Neural cell (in vitro differentiated cells): ENCODE measurements around the gene PIEZO1. TPM values are rescaled to one million over a fixed set of nuclear protein-coding genes. Genes with fewer than 3 reads are reported as not detected.

Experiments used
- H2AFZ ChIP-seq: fragments of 200-600, 300-800 bp; sonication (generic), shearing (Covaris generic); 2 replicates; pipeline ENCODE4 v1.6.0; 2014; ENCODE audit warnings: low read depth, mild to moderate bottlenecking, antibody characterized with exemption, low read length, moderate library complexity
- H3F3A ChIP-seq: fragments of 200-600 bp; shearing (Covaris generic); 2 replicates; pipeline ENCODE4 v1.6.1; 2016; ENCODE audit warnings: mild to moderate bottlenecking, moderate library complexity, mixed read lengths, antibody characterized with exemption, low read length; ENCODE audit not compliant: insufficient read depth, poor library complexity, severe bottlenecking
- H3K27ac ChIP-seq: fragments of 200-600, 300-800 bp; sonication (generic), shearing (Covaris generic); 2 replicates; pipeline ENCODE4 v1.5.1; 2014; ENCODE audit warnings: mild to moderate bottlenecking, low read length, moderate library complexity
- H3K27me3 ChIP-seq: fragments of 300-800, 200-600 bp; sonication (generic), shearing (Covaris generic); 2 replicates; pipeline ENCODE4 v1.6.0; 2014; ENCODE audit warnings: mild to moderate bottlenecking, low read depth, low read length, moderate library complexity; ENCODE audit not compliant: insufficient read depth
- H3K36me3 ChIP-seq: fragments of 300-800, 200-600 bp; sonication (generic), shearing (Covaris generic); 2 replicates; pipeline ENCODE4 v1.5.1; 2014; ENCODE audit warnings: mild to moderate bottlenecking, antibody characterized with exemption, low read length, moderate library complexity; ENCODE audit not compliant: insufficient read depth
- H3K4me2 ChIP-seq: fragments of 300-800, 200-600 bp; sonication (generic), shearing (Covaris generic); 2 replicates; pipeline ENCODE4 v1.6.0; 2014; ENCODE audit warnings: mild to moderate bottlenecking, low read length
- H3K4me3 ChIP-seq: fragments of 300-800, 200-600 bp; sonication (generic), shearing (Covaris generic); 2 replicates; pipeline ENCODE4 v1.5.1; 2014; ENCODE audit warnings: mild to moderate bottlenecking, low read length, moderate library complexity
- H3K79me2 ChIP-seq: fragments of 200-600 bp; shearing (Covaris generic); replicated peaks from 2 replicates; pipeline ENCODE4 v1.6.0; 2014; ENCODE audit warnings: mild to moderate bottlenecking, low read length, moderate library complexity; ENCODE audit not compliant: insufficient read depth
- H3K9ac ChIP-seq: fragments of 300-800, 200-600 bp; sonication (generic), shearing (Covaris generic); 2 replicates; pipeline ENCODE4 v1.6.1; 2016; ENCODE audit warnings: mild to moderate bottlenecking, low read length, mixed read lengths
- H3K9me2 ChIP-seq: fragments of 200-600 bp; shearing (Covaris generic); 2 replicates; pipeline ENCODE4 v1.6.1; 2016; ENCODE audit warnings: mild to moderate bottlenecking, low read length, mixed read lengths; ENCODE audit not compliant: insufficient read depth
- H3K9me3 ChIP-seq: fragments of 200-600, 300-800 bp; sonication (generic), shearing (Covaris generic); 2 replicates; pipeline ENCODE4 v1.6.1; 2016; ENCODE audit warnings: mild to moderate bottlenecking, mixed run types, low read length, moderate library complexity, mixed read lengths
- H4K20me1 ChIP-seq: fragments of 200-600 bp; shearing (Covaris generic); 2 replicates; pipeline ENCODE4 v1.6.1; 2016; ENCODE audit warnings: mild to moderate bottlenecking, mixed run types; ENCODE audit not compliant: insufficient read depth
- CTCF ChIP-seq: fragments of 450-650 bp; IDR thresholded peaks from 2 replicates; pipeline ENCODE4 v1.5.1; 2014; ENCODE audit warnings: antibody characterized with exemption, mild to moderate bottlenecking, moderate library complexity; ENCODE audit not compliant: poor library complexity, severe bottlenecking
- EP300 ChIP-seq: fragments of 450-650 bp; conservative IDR thresholded peaks from 2 replicates; pipeline ENCODE4 v1.6.1; 2014; ENCODE audit warnings: antibody characterized with exemption, mild to moderate bottlenecking, moderate library complexity; ENCODE audit not compliant: poor library complexity, severe bottlenecking
- EZH2 ChIP-seq: fragments of 200-600, 300-800 bp; shearing (Covaris generic), sonication (generic); IDR thresholded peaks from 2 replicates; pipeline ENCODE4 v1.6.1; 2014; ENCODE audit warnings: antibody characterized with exemption, low read length, borderline replicate concordance, mild to moderate bottlenecking; ENCODE audit not compliant: insufficient read depth, poor library complexity, severe bottlenecking
- MXI1 ChIP-seq: fragments of 450-650 bp; conservative IDR thresholded peaks from 2 replicates; pipeline ENCODE4 v1.6.1; 2014; ENCODE audit warnings: antibody characterized with exemption, mild to moderate bottlenecking; ENCODE audit not compliant: poor library complexity, severe bottlenecking
- POLR2AphosphoS5 ChIP-seq: IDR thresholded peaks from 2 replicates; pipeline ENCODE4 v1.6.1; 2012
- RAD21 ChIP-seq: fragments of 450-650 bp; conservative IDR thresholded peaks from 2 replicates; pipeline ENCODE4 v1.6.1; 2014; ENCODE audit warnings: antibody characterized with exemption, mild to moderate bottlenecking, moderate library complexity
- REST ChIP-seq: IDR thresholded peaks from 2 replicates; pipeline ENCODE4 v1.6.1; 2012; ENCODE audit warnings: borderline replicate concordance
- SMC3 ChIP-seq: fragments of 450-650 bp; conservative IDR thresholded peaks from 2 replicates; pipeline ENCODE4 v1.6.1; 2014; ENCODE audit warnings: antibody characterized with exemption, mild to moderate bottlenecking, moderate library complexity; ENCODE audit not compliant: poor library complexity
- TAF1 ChIP-seq: IDR thresholded peaks from 2 replicates; pipeline ENCODE4 v1.6.1; 2012; ENCODE audit warnings: low read depth
- polyA plus RNA-seq: library from polyadenylated mRNA; depleted of rRNA; stranded (reverse); fragments of >200 nt; gene quantifications from 2 replicates; pipeline ENCODE4 v1.2.3, GENCODE V29; 2014

Gene PIEZO1
- polyA plus RNA-seq, 1 donor from 2014 or later, result not detected

- no peak overlapping the region for H2AFZ ChIP-seq
- no peak overlapping the region for H3K27ac ChIP-seq
- TF ChIP-seq EZH2 (no peak), REST (no peak), TAF1 (no peak), EP300 (no peak), RAD21 (no peak), MXI1 (no peak), POLR2AphosphoS5 (no peak), CTCF (no peak), SMC3 (no peak)
- peaks cover 45% of the 10 kb centered on the region for H3K27me3 ChIP-seq
- H3K4me2 ChIP-seq, result no peak overlapping the region
- H4K20me1 ChIP-seq, result no peaks in the 10 kb centered on the region
- no peak overlapping the region for H3K9ac ChIP-seq
- H3K4me3 ChIP-seq, result no peak overlapping the region
- no peaks in the 10 kb centered on the region for H3K9me2 ChIP-seq
- no peaks in the 10 kb centered on the region for H3F3A ChIP-seq
- no peaks in the 10 kb centered on the region for H3K9me3 ChIP-seq
- H3K36me3 ChIP-seq, result no peaks in the 10 kb centered on the region
- no peaks in the 10 kb centered on the region for H3K79me2 ChIP-seq
Measured at GRCh38 chr16:88684569-88685155, 100.4 kb downstream of the PIEZO1 start.

GRCh38 chr16:88681709-88682451, 103.1 kb downstream of the PIEZO1 start:
- H3K27ac ChIP-seq, result no peak overlapping the region
- no peaks in the 10 kb centered on the region for H3F3A ChIP-seq
- no peaks in the 10 kb centered on the region for H3K36me3 ChIP-seq
- TF ChIP-seq EP300, result no peak
- no peak for TF ChIP-seq MXI1
- no peak for TF ChIP-seq TAF1
- no peak for TF ChIP-seq SMC3
- TF ChIP-seq REST, result no peak
- TF ChIP-seq CTCF, result no peak
- no peak for TF ChIP-seq RAD21
- TF ChIP-seq EZH2, result no peak
- no peak for TF ChIP-seq POLR2AphosphoS5
- H3K27me3 ChIP-seq, result peaks cover 27% of the 10 kb centered on the region
- no peaks in the 10 kb centered on the region for H3K9me3 ChIP-seq
- no peaks in the 10 kb centered on the region for H3K79me2 ChIP-seq
- no peaks in the 10 kb centered on the region for H4K20me1 ChIP-seq
- H2AFZ ChIP-seq, result no peak overlapping the region
- H3K4me3 ChIP-seq, result no peak overlapping the region
- H3K9me2 ChIP-seq, result no peaks in the 10 kb centered on the region
- no peak overlapping the region for H3K9ac ChIP-seq
- H3K4me2 ChIP-seq, result no peak overlapping the region
